Measurements from ENCODE around the gene KRI1. TPM values are rescaled to one million over a fixed set of nuclear protein-coding genes. Genes with fewer than 3 reads are reported as not detected.

The KRI1 gene
- polyA plus RNA-seq, 1 experiment: 11.3 TPM

DNA sequence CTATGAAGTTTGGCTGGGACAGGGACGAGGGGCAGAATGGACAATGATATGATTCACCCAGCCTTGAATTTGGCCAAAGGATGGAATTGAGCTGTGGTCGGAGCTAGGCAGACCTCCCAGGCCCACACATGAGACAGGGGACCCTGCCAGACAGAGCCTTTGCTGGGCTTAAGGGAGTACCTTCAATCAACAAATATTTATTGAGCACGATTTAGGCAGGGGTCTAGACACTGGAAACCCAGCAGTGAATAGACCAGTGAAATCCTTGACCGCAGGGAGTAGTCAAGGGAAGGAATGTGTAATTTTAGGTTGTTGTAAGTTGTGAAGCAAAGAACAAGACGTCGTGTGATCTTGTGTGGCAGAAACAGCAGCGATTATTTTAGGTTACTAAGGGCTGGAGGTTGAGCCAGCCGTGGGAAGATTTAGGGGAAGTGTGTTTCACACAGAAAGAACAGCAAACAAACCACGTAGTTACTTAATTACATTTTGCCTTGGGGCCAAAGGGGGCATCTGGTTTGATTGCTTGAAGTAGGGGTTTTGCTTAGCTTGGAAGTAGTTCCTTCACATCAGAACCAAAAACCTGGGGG lies 38.2 kb upstream of the KRI1 start:
- ChIA-PET POLR2A (no interaction called here), CTCF (interaction anchor here (1.1 to 1.7 kb wide), 3 partner anchors 21 to 41 kb away, joined by 3 to 5 read pairs (median 5); no protein-coding TSS in a partner anchor)
- H3K9me3 ChIP-seq (ENCODE audit: control insufficient read depth, insufficient read depth, low read length): no peaks in the 10 kb centered on the region; the same call in 1 of the 2 replicates
- H3K27ac ChIP-seq (ENCODE audit: low read depth, low read length): no peak overlapping the region
- DNase-seq (ENCODE audit: low read depth, low spot score): no peak
- H3K27me3 ChIP-seq (ENCODE audit: control insufficient read depth, insufficient read depth, low read length): peaks cover 6% of the 10 kb centered on the region
- TF ChIP-seq, protein P1, sequence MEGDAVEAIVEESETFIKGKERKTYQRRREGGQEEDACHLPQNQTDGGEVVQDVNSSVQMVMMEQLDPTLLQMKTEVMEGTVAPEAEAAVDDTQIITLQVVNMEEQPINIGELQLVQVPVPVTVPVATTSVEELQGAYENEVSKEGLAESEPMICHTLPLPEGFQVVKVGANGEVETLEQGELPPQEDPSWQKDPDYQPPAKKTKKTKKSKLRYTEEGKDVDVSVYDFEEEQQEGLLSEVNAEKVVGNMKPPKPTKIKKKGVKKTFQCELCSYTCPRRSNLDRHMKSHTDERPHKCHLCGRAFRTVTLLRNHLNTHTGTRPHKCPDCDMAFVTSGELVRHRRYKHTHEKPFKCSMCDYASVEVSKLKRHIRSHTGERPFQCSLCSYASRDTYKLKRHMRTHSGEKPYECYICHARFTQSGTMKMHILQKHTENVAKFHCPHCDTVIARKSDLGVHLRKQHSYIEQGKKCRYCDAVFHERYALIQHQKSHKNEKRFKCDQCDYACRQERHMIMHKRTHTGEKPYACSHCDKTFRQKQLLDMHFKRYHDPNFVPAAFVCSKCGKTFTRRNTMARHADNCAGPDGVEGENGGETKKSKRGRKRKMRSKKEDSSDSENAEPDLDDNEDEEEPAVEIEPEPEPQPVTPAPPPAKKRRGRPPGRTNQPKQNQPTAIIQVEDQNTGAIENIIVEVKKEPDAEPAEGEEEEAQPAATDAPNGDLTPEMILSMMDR (IDR thresholded peaks at IDR 0.05; ENCODE audit: low read depth, low read length): no peak
- H3K4me3 ChIP-seq (ENCODE audit: low read depth, low read length): peak overlapping the region; percentile 92

DNA sequence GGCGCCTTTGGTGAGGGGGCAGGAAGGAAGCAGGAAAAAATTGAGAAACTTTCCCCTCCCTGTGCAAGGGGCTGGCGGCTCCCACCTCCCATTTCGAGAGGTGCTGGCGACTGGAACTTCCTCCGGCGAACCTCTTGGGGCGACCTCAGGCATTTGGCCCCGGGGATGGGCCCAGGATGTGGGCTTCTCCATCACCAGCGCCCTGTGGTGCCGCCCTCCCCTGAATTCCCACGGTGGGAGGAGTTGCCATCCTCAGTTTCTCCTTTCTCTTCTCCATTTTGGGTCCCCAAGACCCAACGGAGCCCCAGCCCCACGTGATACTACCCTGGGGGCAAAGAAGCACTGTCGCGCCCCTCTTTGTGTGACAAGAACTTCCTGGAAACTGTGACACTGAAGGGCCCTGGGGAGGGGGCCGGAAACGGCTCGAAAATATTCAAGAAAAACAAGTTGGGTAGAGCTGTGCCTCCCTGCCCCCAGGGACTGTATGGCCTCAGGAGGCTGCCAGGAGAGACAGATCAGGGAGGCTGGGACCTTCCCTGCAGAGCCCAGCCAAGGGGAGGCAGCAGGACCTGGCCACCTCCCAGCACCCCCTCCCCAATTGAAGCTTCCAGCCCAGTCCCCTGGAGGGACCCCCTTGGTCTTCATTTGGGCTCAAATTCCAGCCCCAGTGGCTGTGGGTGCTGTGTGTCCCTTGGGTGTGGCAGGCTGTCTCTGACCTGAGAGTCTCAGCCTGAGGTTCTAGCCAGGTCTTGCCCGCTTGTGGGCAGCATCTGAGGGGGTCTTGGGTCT lies 37.5 kb upstream of the KRI1 start:
- Histone ChIP-seq H3K27ac (ENCODE audit: low read depth, low read length) (peak overlapping the region; percentile 47), H3K9me3 (ENCODE audit: control insufficient read depth, insufficient read depth, low read length) (no peaks in the 10 kb centered on the region; the same call in 1 of the 2 replicates), H3K4me3 (ENCODE audit: low read depth, low read length) (peak overlapping the region; percentile 92), H3K27me3 (ENCODE audit: control insufficient read depth, insufficient read depth, low read length) (peaks cover 7% of the 10 kb centered on the region)
- ChIA-PET CTCF (interaction anchor here (1.1 to 2.0 kb wide), 2 partner anchors 21 to 41 kb away, joined by 3 to 6 read pairs; no protein-coding TSS in a partner anchor), POLR2A (no interaction called here)
- TF ChIP-seq, protein P1 (IDR thresholded peaks at IDR 0.05; ENCODE audit: low read depth, low read length): no peak
- DNase-seq (ENCODE audit: low read depth, low spot score): no peak

DNA sequence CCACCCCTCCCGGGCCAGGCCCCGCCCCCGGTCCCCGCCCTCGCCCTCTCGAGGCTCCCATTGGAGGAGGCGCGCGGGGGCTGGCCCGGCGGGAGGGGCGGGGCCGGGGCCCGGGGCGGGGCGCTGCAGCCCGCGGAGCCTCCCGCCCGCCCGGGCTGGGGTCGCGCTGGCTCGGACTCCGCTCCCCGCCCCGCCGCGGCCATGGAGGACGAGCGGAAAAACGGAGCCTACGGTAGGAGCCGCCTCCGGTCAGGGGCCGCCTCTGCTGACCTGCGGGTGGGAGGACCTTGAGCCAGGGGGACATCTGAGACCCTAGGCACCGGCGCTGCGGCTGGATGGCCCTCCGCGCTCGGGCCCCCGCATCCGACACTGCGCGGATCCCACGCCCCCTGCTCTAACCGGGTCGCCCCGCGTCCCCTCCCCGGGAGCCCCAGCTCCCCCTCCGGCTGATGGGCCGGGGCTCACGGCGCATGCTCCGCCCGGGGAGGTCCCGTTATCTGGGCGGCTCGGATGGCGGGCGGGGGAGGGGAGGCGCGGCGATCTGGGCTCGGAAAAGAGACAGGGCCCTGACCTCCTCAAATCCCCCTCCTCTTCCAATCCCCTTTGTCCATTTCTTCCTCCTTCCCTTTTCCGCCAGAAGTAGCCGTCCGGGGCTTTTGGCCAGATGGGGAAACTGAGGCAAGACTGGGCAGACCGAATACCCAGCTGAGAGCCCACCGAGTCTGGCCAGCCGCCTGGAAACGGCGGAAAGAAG lies 36.7 kb upstream of the KRI1 start:
- no peak for DNase-seq (ENCODE audit: low read depth, low spot score)
- TF ChIP-seq, protein P1 (IDR thresholded peaks at IDR 0.05; ENCODE audit: low read depth, low read length): no peak
- POLR2A ChIA-PET: interaction anchor here (0.5 to 1.2 kb wide), 3 partner anchors 15 to 71 kb away, joined by 3 to 8 read pairs (median 4); no protein-coding TSS in a partner anchor
- H3K27ac ChIP-seq (ENCODE audit: low read depth, low read length): peak overlapping the region; percentile 47
- H3K9me3 ChIP-seq (ENCODE audit: control insufficient read depth, insufficient read depth, low read length): no peaks in the 10 kb centered on the region; the same call in 1 of the 2 replicates
- H3K27me3 ChIP-seq (ENCODE audit: control insufficient read depth, insufficient read depth, low read length): peaks cover 10% of the 10 kb centered on the region
- CTCF ChIA-PET: interaction anchor here (0.8 to 2.6 kb wide), 4 partner anchors 22 to 97 kb away, joined by 3 to 8 read pairs (median 6); no protein-coding TSS in a partner anchor
- peak overlapping the region; percentile 92 for H3K4me3 ChIP-seq (ENCODE audit: low read depth, low read length)

DNA sequence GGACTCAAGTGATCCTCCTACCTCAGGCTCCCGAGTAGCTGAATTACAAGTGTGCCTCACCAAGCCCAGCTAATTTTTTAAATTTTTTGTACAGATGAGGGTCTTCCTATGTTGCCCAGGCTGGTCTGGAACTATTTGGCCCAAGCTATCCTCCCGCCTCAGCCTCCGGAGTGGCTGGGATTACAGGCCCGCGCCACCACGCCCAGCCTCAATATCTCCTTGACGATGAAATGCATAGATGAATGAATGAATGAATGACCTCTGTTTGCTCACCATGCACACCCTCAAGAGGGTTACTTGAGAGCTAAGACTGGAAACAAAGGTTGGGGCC lies 36.2 kb upstream of the KRI1 start:
- no peaks in the 10 kb centered on the region; the same call in 1 of the 2 replicates for H3K9me3 ChIP-seq (ENCODE audit: control insufficient read depth, insufficient read depth, low read length)
- CTCF ChIA-PET: interaction anchor here (0.8 to 2.6 kb wide), 4 partner anchors 21 to 98 kb away, joined by 3 to 8 read pairs (median 6); no protein-coding TSS in a partner anchor
- TF ChIP-seq, protein P1 (IDR thresholded peaks at IDR 0.05; ENCODE audit: low read depth, low read length): no peak
- H3K27ac ChIP-seq (ENCODE audit: low read depth, low read length): no peak overlapping the region
- H3K27me3 ChIP-seq (ENCODE audit: control insufficient read depth, insufficient read depth, low read length): peaks cover 11% of the 10 kb centered on the region
- DNase-seq (ENCODE audit: low read depth, low spot score): no peak
- POLR2A ChIA-PET: interaction anchor here (0.5 to 1.2 kb wide), 3 partner anchors 16 to 71 kb away, joined by 3 to 8 read pairs (median 4); no protein-coding TSS in a partner anchor
- H3K4me3 ChIP-seq (ENCODE audit: low read depth, low read length): no peak overlapping the region

All from AG04450 (cell line).